Tibial nerve (tissue), 3 donors: ENCODE measurements around the gene UBA6.

Experiments used
- CTCF ChIP-seq, 5 experiments: fragments of 200-600 bp in 3 of 5; fragments of 450-650 bp in 2 of 5; sonication (generic) in 3 of 5; IDR thresholded peaks; one replicate each; pipeline ENCODE4 v1.5.1; 2016 to 2019; ENCODE audit warnings: antibody characterized with exemption in 5 of 5, mild to moderate bottlenecking in 3 of 5, moderate library complexity in 2 of 5
- POLR2A ChIP-seq, 2 donors: fragments of 450-650 bp; IDR thresholded peaks; one replicate each; pipeline ENCODE4 v1.6.1; 2017; ENCODE audit warnings: antibody characterized with exemption in 2 of 2, mild to moderate bottlenecking in 2 of 2, moderate library complexity in 2 of 2

GRCh38 chr4:67694662-67695061, 6.3 kb downstream of the UBA6 start:
- TF ChIP-seq CTCF (IDR thresholded peaks at IDR 0.05) = no peak
- no peak for TF ChIP-seq POLR2A (IDR thresholded peaks at IDR 0.05)
